Vagina (tissue), 2 donors: Measurements from ENCODE around the gene TBC1D3G. TPM values are rescaled to one million over a fixed set of nuclear protein-coding genes. Genes with fewer than 3 reads are reported as not detected.
"Not testable (repeated sequence)": the region's sequence is repeated elsewhere in the genome, so short reads cannot be mapped to it uniquely, and the experiment has no call there.

ENCODE experiments used
- DNase-seq, 2 donors: peaks; one replicate each; pipeline ENCODE4 v3.0.0-alpha.2; 2017; ENCODE audit errors: extremely low spot score in 2 of 2
- H3K27ac ChIP-seq: fragments of 200-600 bp; sonication (generic); one replicate; pipeline ENCODE4 v1.5.1; 2019
- H3K27me3 ChIP-seq: fragments of 200-600 bp; sonication (generic); one replicate; pipeline ENCODE4 v1.5.1; 2019
- H3K36me3 ChIP-seq, 2 donors: fragments of 200-600 bp; sonication (generic); one replicate each; pipeline ENCODE4 v1.5.1; 2017 to 2019
- H3K4me1 ChIP-seq: fragments of 200-600 bp; sonication (generic); one replicate; pipeline ENCODE4 v1.5.1; 2019
- H3K4me3 ChIP-seq, 2 donors: fragments of 200-600 bp; sonication (generic); 1 replicate in 1 of 2; 2 replicates in 1 of 2; pipeline ENCODE4 v1.5.1; 2016 to 2019
- H3K9me3 ChIP-seq: fragments of 200-600 bp; sonication (generic); one replicate; pipeline ENCODE4 v1.5.1; 2019
- intact Hi-C: fragments of 100-400 bp; cut with DNase I; formaldehyde crosslinking; loops from one replicate; pipeline ENCODE4 v1.15.1; 2023
- small RNA-seq: library from RNA; depleted of rRNA; stranded (forward); fragments of <200 nt; gene quantifications from one replicate; pipeline ENCODE3, GENCODE V24; 2016
- total RNA-seq: library from RNA; depleted of rRNA; stranded (reverse); fragments of >200 nt; gene quantifications from one replicate; pipeline ENCODE4 v1.2.3, GENCODE V29; 2016

The TBC1D3G gene
- total RNA-seq, result not detected

DNA sequence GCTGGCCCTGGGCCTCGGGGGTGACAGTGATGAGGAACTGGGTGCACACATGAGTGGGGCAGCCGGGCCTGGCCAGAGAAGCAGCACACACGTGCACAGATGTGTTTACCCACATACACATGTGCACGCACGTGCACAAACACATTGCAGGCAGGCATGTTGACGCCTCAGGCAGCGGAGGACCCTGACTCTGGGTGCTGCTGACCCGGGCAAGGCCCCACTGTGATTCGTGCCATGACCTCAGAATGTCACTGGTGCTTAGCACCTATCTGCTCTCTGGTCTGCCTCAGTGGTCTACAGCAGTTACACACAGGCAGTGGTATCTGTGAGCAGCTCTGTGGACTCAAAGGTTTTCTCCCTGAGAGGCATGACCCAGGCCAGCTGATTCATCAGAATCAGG is at the start of gene TBC1D3G:
TSS of gene TBC1D3G (plus strand) at position 301 of the 400 bp plus-strand sequence. CDS start 1,528 bp downstream, outside the sequence.
- H3K4me3 ChIP-seq, DNase-seq, H3K9me3 ChIP-seq, H3K36me3 ChIP-seq, intact Hi-C loops, H3K27ac ChIP-seq, H3K27me3 ChIP-seq, H3K4me1 ChIP-seq: not testable (repeated sequence)

DNA sequence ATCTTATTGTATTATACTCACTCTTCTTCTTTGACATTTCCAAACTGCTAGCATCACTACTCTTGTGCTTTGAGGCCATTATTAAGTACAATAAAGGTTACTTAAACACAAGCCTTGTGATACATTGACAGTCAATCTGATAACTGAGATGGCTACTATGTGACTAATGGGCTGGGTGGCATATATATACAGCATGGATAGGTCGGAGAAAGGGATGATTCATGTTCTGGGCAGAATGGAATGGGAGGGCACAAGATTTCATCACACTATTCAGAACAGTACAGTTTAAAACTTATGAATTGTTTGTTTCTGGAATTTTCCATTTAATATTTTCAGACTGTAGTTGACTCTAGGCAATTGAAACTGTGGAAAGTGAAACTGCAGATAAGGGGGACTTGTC is 40.4 kb upstream of the TBC1D3G start:
- H3K27me3 ChIP-seq, H3K9me3 ChIP-seq, DNase-seq, H3K36me3 ChIP-seq, H3K4me1 ChIP-seq, H3K4me3 ChIP-seq, H3K27ac ChIP-seq, intact Hi-C loops: not testable (repeated sequence)

DNA sequence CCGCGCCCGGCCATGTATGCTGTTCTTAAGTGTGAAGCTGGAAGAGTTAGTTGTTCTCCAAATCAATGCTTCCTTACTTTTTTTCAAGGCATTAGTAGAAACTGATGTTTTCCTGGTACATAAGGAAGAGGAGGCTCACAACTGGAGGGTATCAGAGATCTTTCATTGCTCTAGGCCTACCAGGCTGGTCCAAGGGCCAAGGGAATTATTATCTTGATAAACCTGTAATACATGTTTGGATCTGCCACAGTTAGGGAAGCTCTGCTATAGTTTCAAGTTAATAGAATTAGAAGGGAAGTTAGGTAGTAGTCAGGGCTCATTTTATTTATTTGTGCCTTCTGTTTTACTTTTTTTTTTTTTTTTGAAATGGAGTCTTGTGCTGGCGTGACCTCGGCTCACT is 39.5 kb upstream of the TBC1D3G start:
- DNase-seq, H3K9me3 ChIP-seq, intact Hi-C loops: not testable (repeated sequence)

DNA sequence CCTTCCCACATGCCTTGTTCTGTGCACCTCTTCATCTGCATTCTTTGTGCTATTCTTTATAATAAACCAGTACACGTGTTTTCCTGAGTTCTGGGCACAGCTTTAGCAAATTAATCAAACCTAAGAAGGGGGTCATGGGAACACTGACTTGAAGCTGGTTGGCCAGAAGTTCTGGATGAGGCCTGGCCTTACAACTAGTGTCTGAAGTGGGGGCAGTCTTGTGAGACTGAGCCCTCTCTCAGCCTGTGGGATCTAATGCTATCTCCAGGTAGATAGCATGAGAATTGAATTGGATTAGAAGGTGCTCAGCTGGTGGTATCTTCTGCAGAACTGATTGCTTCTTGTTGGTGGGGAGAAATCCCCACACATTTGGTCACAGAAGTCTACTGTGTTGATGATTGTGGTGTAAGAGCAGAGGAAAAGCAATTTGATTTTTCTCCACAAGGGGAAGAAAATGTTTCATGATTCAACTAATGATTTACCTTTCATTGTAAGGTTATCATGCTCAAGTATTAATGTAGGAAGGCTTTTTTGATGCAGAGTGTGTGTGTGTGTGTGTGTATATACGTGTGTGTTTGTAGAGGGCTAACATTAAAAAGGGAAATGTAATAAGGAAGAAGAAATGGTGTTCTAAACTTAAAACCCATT is 33.6 kb upstream of the TBC1D3G start:
- H3K36me3 ChIP-seq, H3K27me3 ChIP-seq, DNase-seq, H3K9me3 ChIP-seq, intact Hi-C loops, H3K4me3 ChIP-seq, H3K27ac ChIP-seq, H3K4me1 ChIP-seq: not testable (repeated sequence)

More for the DNA sequence above, 39.5 kb upstream of the TBC1D3G start:
- not testable (repeated sequence) for H3K27me3 ChIP-seq, H3K27ac ChIP-seq, H3K4me1 ChIP-seq, H3K36me3 ChIP-seq, H3K4me3 ChIP-seq

DNA sequence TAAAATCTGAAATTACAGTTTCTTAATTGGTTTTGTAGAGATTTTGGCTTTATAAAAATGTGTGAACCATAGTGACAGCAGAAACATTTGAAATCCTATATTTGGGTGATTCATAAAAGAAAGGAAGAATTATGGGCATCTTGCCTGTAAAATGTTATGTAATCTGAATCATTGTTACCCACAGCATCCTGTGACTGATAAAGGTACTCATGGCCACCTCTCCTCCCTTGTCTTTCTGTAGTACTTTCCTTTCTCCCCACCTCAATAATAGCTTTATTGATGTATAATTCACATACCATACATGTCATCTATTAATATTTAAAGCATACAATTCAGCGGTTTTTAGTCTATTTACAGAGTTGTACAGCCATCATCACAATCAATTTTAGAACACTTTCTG is 28.5 kb upstream of the TBC1D3G start:
- H3K27me3 ChIP-seq, H3K36me3 ChIP-seq, intact Hi-C loops, H3K4me1 ChIP-seq, H3K27ac ChIP-seq, H3K9me3 ChIP-seq, H3K4me3 ChIP-seq, DNase-seq: not testable (repeated sequence)

DNA sequence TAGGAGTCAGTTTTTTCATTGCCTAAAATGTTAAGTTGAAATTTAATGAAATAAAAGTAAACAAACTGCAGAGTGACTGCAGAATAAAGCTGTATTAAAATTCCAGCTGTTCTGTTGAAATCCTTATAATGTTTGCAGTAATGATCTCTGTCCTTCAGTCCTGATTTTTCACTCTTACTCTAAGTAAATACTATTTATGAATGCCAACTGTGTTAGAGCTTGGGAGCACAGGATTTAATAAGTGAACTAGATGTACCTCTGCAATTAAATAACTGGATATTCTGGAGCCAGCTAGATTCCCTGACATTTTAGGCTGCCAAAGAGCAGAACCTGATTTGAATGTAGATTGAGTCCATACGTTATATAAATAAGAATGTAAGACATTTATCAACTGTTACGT is 7.9 kb upstream of the TBC1D3G start:
- H3K27ac ChIP-seq, H3K36me3 ChIP-seq, H3K27me3 ChIP-seq, H3K4me1 ChIP-seq, intact Hi-C loops, DNase-seq, H3K4me3 ChIP-seq, H3K9me3 ChIP-seq: not testable (repeated sequence)

DNA sequence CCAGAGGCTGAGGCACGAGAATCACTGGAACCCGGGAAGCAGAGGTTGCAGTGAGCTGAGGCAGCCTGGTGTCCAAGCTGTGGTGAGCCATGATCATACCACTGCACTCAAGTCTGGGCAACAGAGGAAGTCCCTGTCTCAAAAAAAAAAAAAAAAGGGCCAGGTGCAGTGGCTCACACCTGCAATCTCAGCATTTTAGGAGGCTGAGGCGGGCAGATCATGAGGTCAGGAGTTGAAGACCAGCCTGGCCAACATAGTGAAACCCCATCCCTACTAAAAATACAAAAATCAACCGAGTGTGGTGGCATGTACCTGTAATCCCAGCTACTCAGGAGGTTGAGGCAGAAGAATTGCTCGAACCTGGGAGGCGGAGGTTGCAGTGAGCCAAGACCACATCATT is 38.8 kb downstream of the TBC1D3G start:
- H3K27ac ChIP-seq, intact Hi-C loops, DNase-seq, H3K9me3 ChIP-seq, H3K27me3 ChIP-seq, H3K4me3 ChIP-seq, H3K4me1 ChIP-seq, H3K36me3 ChIP-seq: not testable (repeated sequence)

DNA sequence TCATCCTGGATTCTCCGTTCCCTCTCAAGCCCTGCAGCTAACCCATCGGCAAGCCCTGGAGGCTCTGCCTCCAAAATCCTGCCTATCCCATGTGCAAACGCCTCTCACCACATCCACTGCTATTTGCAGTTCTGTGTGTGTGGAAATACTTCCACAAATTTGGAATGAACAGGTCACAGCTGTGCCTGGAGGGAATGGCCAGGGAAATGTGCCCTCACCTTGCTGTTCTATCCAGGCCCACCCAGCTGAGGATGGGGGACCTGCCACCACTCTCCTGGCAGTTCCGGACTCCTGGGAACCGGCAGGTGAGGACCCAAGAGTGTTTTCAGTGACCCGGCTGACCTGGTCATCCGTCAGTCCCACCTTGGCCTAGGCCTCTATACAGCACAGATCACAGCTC is 52.3 kb downstream of the TBC1D3G start:
- H3K27me3 ChIP-seq, H3K27ac ChIP-seq, intact Hi-C loops, DNase-seq, H3K4me3 ChIP-seq, H3K4me1 ChIP-seq, H3K9me3 ChIP-seq, H3K36me3 ChIP-seq: not testable (repeated sequence)

Small RNA genes within 50 kb of the gene (small RNA-seq; reads per million reads assigned to genes)
- not detected for gene RF00019

Other genes with a start within 250 kb of the TBC1D3G start
- 2.9 TPM for gene CCL3, start 233.7 kb upstream of the TBC1D3G start, total RNA-seq
- 15.0 TPM for gene CCL4, start 220.1 kb upstream of the TBC1D3G start, total RNA-seq
- gene TBC1D3B, start 147.2 kb upstream of the TBC1D3G start, total RNA-seq, result 3.4 TPM
- gene CCL3L1, start 127.1 kb upstream of the TBC1D3G start, total RNA-seq, result not detected
- 5.2 TPM for gene CCL4L2, start 112.8 kb upstream of the TBC1D3G start, total RNA-seq
- 1.7 TPM for gene TBC1D3I, start 59.3 kb upstream of the TBC1D3G start, total RNA-seq
- gene TBC1D3H, start 64.6 kb downstream of the TBC1D3G start, total RNA-seq, result not detected
- 13.5 TPM for gene ZNHIT3, start 162.8 kb downstream of the TBC1D3G start, total RNA-seq
- gene MYO19, start 211.0 kb downstream of the TBC1D3G start, total RNA-seq, result 112 TPM
- gene PIGW, start 211.1 kb downstream of the TBC1D3G start, total RNA-seq, result 3.2 TPM
- 47.9 TPM for gene GGNBP2, start 221.0 kb downstream of the TBC1D3G start, total RNA-seq